GM12873 (cell line): Measurements from ENCODE around the gene DEFB125.

Experiments
- TF ChIP-seq, protein P1 (sequence below): IDR thresholded peaks from 2 replicates; pipeline ENCODE4 v1.5.1; 2012; ENCODE audit warnings: low read depth, mild to moderate bottlenecking, moderate library complexity, low read length, control low read depth; ENCODE audit not compliant: insufficient read depth; ENCODE audit errors: missing control alignments

The DEFB125 gene

GRCh38 chr20:112396-112795 lies 24.9 kb downstream of the DEFB125 start:
- TF ChIP-seq, protein P1, sequence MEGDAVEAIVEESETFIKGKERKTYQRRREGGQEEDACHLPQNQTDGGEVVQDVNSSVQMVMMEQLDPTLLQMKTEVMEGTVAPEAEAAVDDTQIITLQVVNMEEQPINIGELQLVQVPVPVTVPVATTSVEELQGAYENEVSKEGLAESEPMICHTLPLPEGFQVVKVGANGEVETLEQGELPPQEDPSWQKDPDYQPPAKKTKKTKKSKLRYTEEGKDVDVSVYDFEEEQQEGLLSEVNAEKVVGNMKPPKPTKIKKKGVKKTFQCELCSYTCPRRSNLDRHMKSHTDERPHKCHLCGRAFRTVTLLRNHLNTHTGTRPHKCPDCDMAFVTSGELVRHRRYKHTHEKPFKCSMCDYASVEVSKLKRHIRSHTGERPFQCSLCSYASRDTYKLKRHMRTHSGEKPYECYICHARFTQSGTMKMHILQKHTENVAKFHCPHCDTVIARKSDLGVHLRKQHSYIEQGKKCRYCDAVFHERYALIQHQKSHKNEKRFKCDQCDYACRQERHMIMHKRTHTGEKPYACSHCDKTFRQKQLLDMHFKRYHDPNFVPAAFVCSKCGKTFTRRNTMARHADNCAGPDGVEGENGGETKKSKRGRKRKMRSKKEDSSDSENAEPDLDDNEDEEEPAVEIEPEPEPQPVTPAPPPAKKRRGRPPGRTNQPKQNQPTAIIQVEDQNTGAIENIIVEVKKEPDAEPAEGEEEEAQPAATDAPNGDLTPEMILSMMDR = no peak

- TF ChIP-seq, protein P1 = no peak
Observed at GRCh38 chr20:117518-117917, 30.0 kb downstream of the DEFB125 start.

- TF ChIP-seq, protein P1 = peak; percentile 61
Observed at GRCh38 chr20:137668-138490, 50.4 kb downstream of the DEFB125 start.

DNA sequence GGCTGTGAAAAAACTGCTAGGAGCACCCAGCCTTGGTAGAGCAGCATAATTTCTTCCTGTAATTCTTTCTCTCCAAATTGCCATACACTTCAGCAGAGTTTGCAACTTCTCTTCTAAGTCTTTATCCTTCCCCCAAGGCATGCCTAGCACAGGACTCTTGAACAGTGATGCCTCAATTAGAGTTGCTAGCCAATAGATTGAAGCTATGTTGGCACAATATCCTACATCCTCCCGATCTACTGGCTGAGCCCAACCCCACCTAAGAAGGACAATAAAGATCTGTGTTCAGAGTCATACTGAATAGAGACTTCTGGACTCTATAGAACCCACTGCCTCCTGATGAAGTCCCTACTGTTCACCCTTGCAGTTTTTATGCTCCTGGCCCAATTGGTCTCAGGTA lies 54.8 kb downstream of the DEFB125 start, which contains the start of gene DEFB126:
TSS of gene DEFB126 (plus strand) at position 301 of the 400 bp plus-strand sequence. CDS start at position 340, 39 bp downstream.
- TF ChIP-seq, protein P1 = no peak

GRCh38 chr20:145877-146276 lies 58.4 kb downstream of the DEFB125 start:
- TF ChIP-seq, protein P1 = no peak
